Tibial artery (tissue), 4 donors: ENCODE measurements around the gene TTBK2.

Experiments
- DNase-seq, 2 donors: peaks; one replicate each; pipeline ENCODE4 v3.0.0-alpha.2; 2019
- H3K27ac ChIP-seq, 2 donors: fragments of 200-600 bp; sonication (generic) in 1 of 2; 1 replicate in 1 of 2; 2 replicates in 1 of 2; pipeline ENCODE4 v1.5.1; 2018 to 2019; ENCODE audit warnings: mild to moderate bottlenecking in 1 of 2
- H3K27me3 ChIP-seq, 2 donors: fragments of 200-600 bp; sonication (generic) in 1 of 2; one replicate each; pipeline versions ENCODE4 v1.5.1 to v1.6.0; 2016 to 2019
- H3K36me3 ChIP-seq, 3 donors: fragments of 200-600 bp; sonication (generic) in 2 of 3; one replicate each; pipeline ENCODE4 v1.5.1; 2016 to 2019; ENCODE audit warnings: mild to moderate bottlenecking in 2 of 3
- H3K4me1 ChIP-seq, 4 donors: fragments of 200-600 bp; sonication (generic) in 2 of 4; 1 replicate in 3 of 4; 2 replicates in 1 of 4; pipeline ENCODE4 v1.5.1; 2016 to 2019
- H3K4me3 ChIP-seq, 2 donors: fragments of 200-600 bp; sonication (generic) in 1 of 2; 1 replicate in 1 of 2; 2 replicates in 1 of 2; pipeline ENCODE4 v1.5.1; 2018 to 2019; ENCODE audit warnings: mild to moderate bottlenecking in 2 of 2
- H3K9me3 ChIP-seq, 3 donors: fragments of 200-600 bp; sonication (generic) in 1 of 3; one replicate each; pipeline ENCODE4 v1.5.1; 2016 to 2019
- CTCF ChIP-seq, 2 experiments: fragments of 200-600 bp in 1 of 2; fragments of 450-650 bp in 1 of 2; IDR thresholded peaks; one replicate each; pipeline ENCODE4 v1.5.1; 2017 to 2019; ENCODE audit warnings: antibody characterized with exemption in 2 of 2, mild to moderate bottlenecking in 1 of 2, moderate library complexity in 1 of 2
- intact Hi-C: fragments of 100-400 bp; cut with DNase I; formaldehyde crosslinking; loops from one replicate; pipeline ENCODE4 v1.15.0; 2023; ENCODE audit warnings: low total_unique reads

TTBK2 gene

GRCh38 chr15:42849836-42850235, 70.7 kb downstream of the TTBK2 start:
- intact Hi-C loops, result no loop called here
- H3K4me1 ChIP-seq, result no peaks in the 10 kb centered on the region
- no peak for DNase-seq

GRCh38 chr15:42848846-42849245, 71.7 kb downstream of the TTBK2 start:
- H3K27me3 ChIP-seq, result no peaks in the 10 kb centered on the region
- no peak overlapping the region for H3K27ac ChIP-seq
- TF ChIP-seq CTCF (IDR thresholded peaks at IDR 0.05), result no peak
- no peak for DNase-seq
- intact Hi-C loops, result no loop called here
- peaks cover 15 to 20% (median 17%) of the 10 kb centered on the region in 3 donors for H3K36me3 ChIP-seq
- no peaks in the 10 kb centered on the region for H3K9me3 ChIP-seq
- no peak overlapping the region for H3K4me3 ChIP-seq
- H3K4me1 ChIP-seq, result no peaks in the 10 kb centered on the region

More at GRCh38 chr15:42849836-42850235, 70.7 kb downstream of the TTBK2 start:
- no peak for TF ChIP-seq CTCF (IDR thresholded peaks at IDR 0.05)
- H3K27ac ChIP-seq, result no peak overlapping the region
- peaks cover 7 to 17% (median 13%) of the 10 kb centered on the region in 3 donors for H3K36me3 ChIP-seq
- H3K27me3 ChIP-seq, result no peaks in the 10 kb centered on the region
- H3K9me3 ChIP-seq, result no peaks in the 10 kb centered on the region
- H3K4me3 ChIP-seq, result no peak overlapping the region

- H3K27ac ChIP-seq, result no peak overlapping the region
- H3K4me3 ChIP-seq, result no peak overlapping the region
- no peak for DNase-seq
- intact Hi-C loops, result no loop called here
- no peaks in the 10 kb centered on the region for H3K4me1 ChIP-seq
- no peak for TF ChIP-seq CTCF (IDR thresholded peaks at IDR 0.05)
- H3K27me3 ChIP-seq, result no peaks in the 10 kb centered on the region
- no peaks in the 10 kb centered on the region for H3K9me3 ChIP-seq
- H3K36me3 ChIP-seq, result peaks cover 14 to 20% (median 14%) of the 10 kb centered on the region in 3 donors
These were observed 73.9 kb downstream of the TTBK2 start for GRCh38 chr15:42846647-42847046.

- no peaks in the 10 kb centered on the region for H3K27me3 ChIP-seq
- no peak overlapping the region for H3K27ac ChIP-seq
- H3K4me3 ChIP-seq, result no peak overlapping the region
- no peak for DNase-seq
- no peaks in the 10 kb centered on the region for H3K9me3 ChIP-seq
- peaks cover 14 to 20% (median 14%) of the 10 kb centered on the region in 3 donors for H3K36me3 ChIP-seq
- intact Hi-C loops, result no loop called here
- H3K4me1 ChIP-seq, result no peaks in the 10 kb centered on the region
- no peak for TF ChIP-seq CTCF (IDR thresholded peaks at IDR 0.05)
These were observed 75.0 kb downstream of the TTBK2 start for GRCh38 chr15:42845581-42845980.

GRCh38 chr15:42843699-42844098, 76.9 kb downstream of the TTBK2 start:
- intact Hi-C loops, result no loop called here
- no peak overlapping the region for H3K4me3 ChIP-seq
- TF ChIP-seq CTCF (IDR thresholded peaks at IDR 0.05), result no peak
- H3K4me1 ChIP-seq, result no peaks in the 10 kb centered on the region
- no peaks in the 10 kb centered on the region for H3K27me3 ChIP-seq
- no peaks in the 10 kb centered on the region for H3K9me3 ChIP-seq
- peaks cover 16 to 26% (median 16%) of the 10 kb centered on the region in 3 donors for H3K36me3 ChIP-seq
- no peak overlapping the region for H3K27ac ChIP-seq
- no peak for DNase-seq

GRCh38 chr15:42836251-42836650, 84.3 kb downstream of the TTBK2 start:
- Histone ChIP-seq H3K4me1 (no peaks in the 10 kb centered on the region), H3K9me3 (no peaks in the 10 kb centered on the region), H3K27me3 (no peaks in the 10 kb centered on the region), H3K4me3 (no peak overlapping the region), H3K27ac (no peak overlapping the region), H3K36me3 (peaks cover 16 to 35% (median 18%) of the 10 kb centered on the region in 3 donors)
- no peak for DNase-seq
- intact Hi-C loops, result no loop called here
- TF ChIP-seq CTCF (IDR thresholded peaks at IDR 0.05), result no peak
